Rectal smooth muscle tissue (tissue), 1 donor: ENCODE measurements around the gene HDAC4.
A peak's percentile ranks its signal among the peaks of the same experiment; 100 is the strongest.

Experiments
- H3K27ac ChIP-seq: one replicate; pipeline ENCODE4 v1.7.0; 2013; ENCODE audit warnings: low read depth, low read length, inconsistent platforms
- H3K27me3 ChIP-seq: one replicate; pipeline ENCODE4 v1.7.0; 2013; ENCODE audit warnings: low read length; ENCODE audit not compliant: control insufficient read depth, insufficient read depth
- H3K36me3 ChIP-seq: one replicate; pipeline ENCODE4 v1.7.0; 2013; ENCODE audit warnings: low read length; ENCODE audit not compliant: control insufficient read depth, insufficient read depth
- H3K4me1 ChIP-seq: one replicate; pipeline ENCODE4 v1.7.0; 2013; ENCODE audit warnings: low read length; ENCODE audit not compliant: control insufficient read depth, insufficient read depth
- H3K4me3 ChIP-seq: one replicate; pipeline ENCODE4 v1.7.0; 2013; ENCODE audit warnings: low read length
- H3K9ac ChIP-seq: one replicate; pipeline ENCODE4 v1.7.0; 2013; ENCODE audit warnings: low read length

Gene HDAC4

GRCh38 chr2:239311132-239312040 is 89.4 kb downstream of the HDAC4 start:
- Histone ChIP-seq H3K27me3 (no peaks in the 10 kb centered on the region), H3K36me3 (no peaks in the 10 kb centered on the region), H3K9ac (no peak overlapping the region), H3K4me3 (peak overlapping the region; percentile 7), H3K27ac (peak overlapping the region; percentile 95), H3K4me1 (peaks cover 50% of the 10 kb centered on the region)

- H3K36me3 ChIP-seq, result no peaks in the 10 kb centered on the region
- H3K9ac ChIP-seq, result no peak overlapping the region
- peak overlapping the region; percentile 7 for H3K4me3 ChIP-seq
- peak overlapping the region; percentile 95 for H3K27ac ChIP-seq
- H3K4me1 ChIP-seq, result peaks cover 53% of the 10 kb centered on the region
- H3K27me3 ChIP-seq, result no peaks in the 10 kb centered on the region
Measured at GRCh38 chr2:239310401-239311061, 90.3 kb downstream of the HDAC4 start.

GRCh38 chr2:239309398-239310245 is 91.2 kb downstream of the HDAC4 start:
- no peaks in the 10 kb centered on the region for H3K27me3 ChIP-seq
- H3K4me1 ChIP-seq, result peaks cover 53% of the 10 kb centered on the region
- H3K4me3 ChIP-seq, result peak overlapping the region; percentile 73
- no peaks in the 10 kb centered on the region for H3K36me3 ChIP-seq
- peak overlapping the region; percentile 21 for H3K9ac ChIP-seq
- H3K27ac ChIP-seq, result peak overlapping the region; percentile 95

- H3K27ac ChIP-seq, result peak overlapping the region; percentile 95
- H3K4me3 ChIP-seq, result peak overlapping the region; percentile 73
- H3K9ac ChIP-seq, result peak overlapping the region; percentile 67
- no peaks in the 10 kb centered on the region for H3K36me3 ChIP-seq
- peaks cover 60% of the 10 kb centered on the region for H3K4me1 ChIP-seq
- H3K27me3 ChIP-seq, result no peaks in the 10 kb centered on the region
Measured at GRCh38 chr2:239308661-239309397, 92.0 kb downstream of the HDAC4 start.

- Histone ChIP-seq H3K36me3 (no peaks in the 10 kb centered on the region), H3K4me1 (peaks cover 64% of the 10 kb centered on the region), H3K9ac (peak overlapping the region; percentile 67), H3K27ac (peak overlapping the region; percentile 95), H3K4me3 (peak overlapping the region; percentile 73), H3K27me3 (no peaks in the 10 kb centered on the region)
Measured at GRCh38 chr2:239307921-239308613, 92.8 kb downstream of the HDAC4 start.

GRCh38 chr2:239307221-239307569 is 93.6 kb downstream of the HDAC4 start:
- no peaks in the 10 kb centered on the region for H3K27me3 ChIP-seq
- H3K4me1 ChIP-seq, result peaks cover 66% of the 10 kb centered on the region
- peak overlapping the region; percentile 95 for H3K27ac ChIP-seq
- H3K4me3 ChIP-seq, result peak overlapping the region; percentile 73
- H3K9ac ChIP-seq, result no peak overlapping the region
- no peaks in the 10 kb centered on the region for H3K36me3 ChIP-seq

- Histone ChIP-seq H3K27me3 (no peaks in the 10 kb centered on the region), H3K36me3 (no peaks in the 10 kb centered on the region), H3K9ac (no peak overlapping the region), H3K27ac (peak overlapping the region; percentile 95), H3K4me1 (peaks cover 65% of the 10 kb centered on the region), H3K4me3 (peak overlapping the region; percentile 73)
Measured at GRCh38 chr2:239306274-239307220, 94.3 kb downstream of the HDAC4 start.

GRCh38 chr2:239305771-239306170 is 95.0 kb downstream of the HDAC4 start:
- H3K4me3 ChIP-seq, result peak overlapping the region; percentile 9
- H3K27me3 ChIP-seq, result no peaks in the 10 kb centered on the region
- no peaks in the 10 kb centered on the region for H3K36me3 ChIP-seq
- H3K9ac ChIP-seq, result no peak overlapping the region
- H3K4me1 ChIP-seq, result peaks cover 65% of the 10 kb centered on the region
- peak overlapping the region; percentile 95 for H3K27ac ChIP-seq

GRCh38 chr2:239305222-239305575 is 95.6 kb downstream of the HDAC4 start:
- H3K4me1 ChIP-seq, result peaks cover 62% of the 10 kb centered on the region
- peak overlapping the region; percentile 11 for H3K4me3 ChIP-seq
- peak overlapping the region; percentile 59 for H3K27ac ChIP-seq

DNA sequence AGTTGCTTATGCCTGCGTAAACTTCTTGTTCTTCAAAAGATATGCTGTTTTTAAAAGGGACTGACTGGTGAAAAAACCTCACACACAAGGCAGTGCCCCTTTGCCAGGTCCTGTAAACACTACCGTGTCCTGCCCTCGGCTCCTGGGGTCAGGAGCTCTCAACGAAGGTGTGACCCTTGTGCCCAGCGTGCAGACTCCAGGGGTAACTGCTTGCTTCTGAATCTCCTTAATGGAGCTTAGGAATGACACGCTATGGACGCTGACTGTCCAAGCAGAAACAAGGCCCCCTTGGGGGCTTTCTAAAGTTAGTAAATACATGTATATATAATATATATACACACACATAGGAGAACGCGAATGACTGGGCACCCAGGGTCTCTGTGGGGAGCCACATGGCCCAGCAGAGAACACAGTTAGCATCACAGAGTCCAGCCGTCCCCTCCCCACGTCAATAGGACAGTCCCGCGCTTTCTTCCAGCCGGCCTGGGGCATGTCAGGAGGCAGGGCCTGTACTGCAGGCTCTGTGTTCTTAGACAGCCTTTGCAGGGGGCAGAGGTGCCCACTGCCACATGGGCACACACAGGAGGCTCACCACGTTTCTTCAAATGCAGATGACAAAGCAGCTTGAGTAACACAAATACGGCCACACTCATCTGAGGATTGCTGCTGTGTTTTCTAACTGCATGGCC is 96.1 kb downstream of the HDAC4 start:
- Histone ChIP-seq H3K9ac (no peak overlapping the region), H3K4me3 (peak overlapping the region; percentile 11), H3K27ac (peak overlapping the region; percentile 59), H3K36me3 (no peaks in the 10 kb centered on the region), H3K4me1 (peaks cover 57% of the 10 kb centered on the region), H3K27me3 (no peaks in the 10 kb centered on the region)

More at GRCh38 chr2:239305222-239305575, 95.6 kb downstream of the HDAC4 start:
- no peak overlapping the region for H3K9ac ChIP-seq
- H3K27me3 ChIP-seq, result no peaks in the 10 kb centered on the region
- no peaks in the 10 kb centered on the region for H3K36me3 ChIP-seq
